WTC11 (cell line): ENCODE results near the gene ITPK1. TPM values are rescaled to one million over a fixed set of nuclear protein-coding genes. Genes with fewer than 3 reads are reported as not detected.

ENCODE experiments used
- ATAC-seq: fragments of 200-7000 bp; cut with Tn5 transposase; 2 replicates; pipeline ENCODE4 v1.10.0; 2021; ENCODE audit warnings: mild to moderate bottlenecking, moderate library complexity
- CTCF ChIA-PET: fragments of 300-600 bp; sonication (Branson Sonifier 250); formaldehyde crosslinking; loops from one replicate; lab custom pipeline; 2021; ENCODE audit warnings: antibody characterized with exemption; lab: Charles Lee
- POLR2A ChIA-PET: fragments of 350-600 bp; sonication (Branson Sonifier 250); formaldehyde crosslinking; loops from one replicate; lab custom pipeline; 2021; ENCODE audit warnings: antibody characterized with exemption; lab: Charles Lee
- DNase-seq: peaks from one replicate; pipeline ENCODE4 v3.0.0; 2021; ENCODE audit warnings: low spot score
- H3K27ac Mint-ChIP-seq: 2 replicates; pipeline ENCODE4 v1.8.0; 2021; ENCODE audit warnings: mixed read lengths
- H3K27me3 Mint-ChIP-seq: 2 replicates; pipeline ENCODE4 v1.8.0; 2021; ENCODE audit warnings: low read depth, mild to moderate bottlenecking, moderate library complexity, mixed read lengths
- H3K36me3 Mint-ChIP-seq: 2 replicates; pipeline ENCODE4 v1.8.0; 2021; ENCODE audit warnings: mixed read lengths
- H3K4me1 Mint-ChIP-seq: 2 replicates; pipeline ENCODE4 v1.8.0; 2022; ENCODE audit warnings: mixed read lengths
- H3K4me3 Mint-ChIP-seq: 2 replicates; pipeline ENCODE4 v1.8.0; 2021; ENCODE audit warnings: mild to moderate bottlenecking, moderate library complexity, mixed read lengths
- H3K9me3 Mint-ChIP-seq: 2 replicates; pipeline ENCODE4 v1.8.0; 2021; ENCODE audit warnings: mixed read lengths
- CTCF ChIP-seq: fragments of 200-600 bp; IDR thresholded peaks from 2 replicates; pipeline ENCODE4 v1.8.0; 2022; ENCODE audit warnings: antibody characterized with exemption
- FOXK1 ChIP-seq: sonication (generic); formaldehyde crosslinking; IDR thresholded peaks from 2 replicates; pipeline ENCODE4 v1.8.0; 2022; ENCODE audit warnings: mild to moderate bottlenecking, moderate library complexity, missing genetic modification reagents
- FOXP1 ChIP-seq: sonication (generic); formaldehyde crosslinking; IDR thresholded peaks from 2 replicates; pipeline ENCODE4 v1.8.0; 2022; ENCODE audit warnings: missing genetic modification reagents, mild to moderate bottlenecking, moderate library complexity, borderline replicate concordance
- HMGA2 ChIP-seq: fragments of 250-450 bp; sonication (Bioruptor Pico); IDR thresholded peaks from 2 replicates; pipeline ENCODE4 v1.4.0; 2021; ENCODE audit warnings: mild to moderate bottlenecking, moderate library complexity
- IRF2 ChIP-seq: sonication (generic); formaldehyde crosslinking; IDR thresholded peaks from 2 replicates; pipeline ENCODE4 v1.8.0; 2022; ENCODE audit warnings: low read depth, missing genetic modification reagents, borderline replicate concordance
- JUN ChIP-seq: sonication (generic); formaldehyde crosslinking; IDR thresholded peaks from 2 replicates; pipeline ENCODE4 v1.8.0; 2023; ENCODE audit warnings: mild to moderate bottlenecking, missing genetic modification reagents
- MXD4 ChIP-seq: fragments of 250-450 bp; sonication (Bioruptor Pico); IDR thresholded peaks from 2 replicates; pipeline ENCODE4 v1.8.0; 2021; ENCODE audit warnings: mild to moderate bottlenecking, moderate library complexity, borderline replicate concordance
- RORB ChIP-seq: fragments of 250-450 bp; sonication (Bioruptor Pico); IDR thresholded peaks from 2 replicates; pipeline ENCODE4 v1.9.0; 2021; ENCODE audit warnings: mild to moderate bottlenecking
- SMAD3 ChIP-seq: sonication (generic); formaldehyde crosslinking; IDR thresholded peaks from 2 replicates; pipeline ENCODE4 v1.8.0; 2022; ENCODE audit warnings: missing genetic modification reagents, mild to moderate bottlenecking, borderline replicate concordance
- SOX15 ChIP-seq: fragments of 250-450 bp; sonication (Bioruptor Pico); IDR thresholded peaks from 2 replicates; pipeline ENCODE4 v1.9.0; 2021; ENCODE audit warnings: mild to moderate bottlenecking
- SP1 ChIP-seq: sonication (generic); formaldehyde crosslinking; conservative IDR thresholded peaks from 2 replicates; pipeline ENCODE4 v1.8.1; 2022; ENCODE audit warnings: missing genetic modification reagents
- TEAD1 ChIP-seq: sonication (generic); formaldehyde crosslinking; IDR thresholded peaks from 2 replicates; pipeline ENCODE4 v1.8.0; 2022; ENCODE audit warnings: mild to moderate bottlenecking, missing genetic modification reagents
- ZNF138 ChIP-seq: sonication (generic); formaldehyde crosslinking; conservative IDR thresholded peaks from 2 replicates; pipeline ENCODE4 v1.8.1; 2022; ENCODE audit warnings: mild to moderate bottlenecking, moderate library complexity, missing genetic modification reagents
- ZNF219 ChIP-seq: sonication (generic); formaldehyde crosslinking; IDR thresholded peaks from 2 replicates; pipeline ENCODE4 v1.8.0; 2023; ENCODE audit warnings: missing genetic modification reagents, mild to moderate bottlenecking, borderline replicate concordance
- ZNF263 ChIP-seq: sonication (generic); formaldehyde crosslinking; IDR thresholded peaks from 2 replicates; pipeline ENCODE4 v1.8.1; 2022; ENCODE audit warnings: low read depth, mild to moderate bottlenecking, moderate library complexity, missing genetic modification reagents
- ZNF512 ChIP-seq: sonication (generic); formaldehyde crosslinking; IDR thresholded peaks from 2 replicates; pipeline ENCODE4 v1.8.1; 2022; ENCODE audit warnings: missing genetic modification reagents, borderline replicate concordance
- ZNF671 ChIP-seq: fragments of 250-450 bp; sonication (Bioruptor Pico); IDR thresholded peaks from 2 replicates; pipeline ENCODE4 v1.8.0; 2021; ENCODE audit warnings: mild to moderate bottlenecking
- total RNA-seq: library from RNA; stranded (reverse); gene quantifications from 3 replicates; pipeline ENCODE4 v1.2.3, GENCODE V29; 2021
- TF ChIP-seq, protein P1 (sequence below): sonication (generic); formaldehyde crosslinking; IDR thresholded peaks from 2 replicates; pipeline ENCODE4 v1.8.1; 2023; ENCODE audit warnings: mild to moderate bottlenecking, moderate library complexity, missing genetic modification reagents
- TF ChIP-seq, protein P2 (sequence below): sonication (generic); formaldehyde crosslinking; IDR thresholded peaks from 2 replicates; pipeline ENCODE4 v1.8.1; 2022; ENCODE audit warnings: low read depth, missing genetic modification reagents, borderline replicate concordance
- TF ChIP-seq, protein P3 (sequence below): fragments of 250-450 bp; sonication (Bioruptor Pico); IDR thresholded peaks from 2 replicates; pipeline ENCODE4 v1.9.0; 2021; ENCODE audit warnings: mild to moderate bottlenecking
- TF ChIP-seq, protein P4 (sequence below): sonication (generic); formaldehyde crosslinking; IDR thresholded peaks from 2 replicates; pipeline ENCODE4 v1.8.1; 2022; ENCODE audit warnings: mild to moderate bottlenecking, missing genetic modification reagents, moderate library complexity, borderline replicate concordance
- TF ChIP-seq, protein P5 (sequence below): sonication (generic); formaldehyde crosslinking; conservative IDR thresholded peaks from 2 replicates; pipeline ENCODE4 v1.8.1; 2023; ENCODE audit warnings: mild to moderate bottlenecking, low read depth, missing genetic modification reagents, moderate library complexity
- TF ChIP-seq, protein P6 (sequence below): sonication (generic); formaldehyde crosslinking; IDR thresholded peaks from 2 replicates; pipeline ENCODE4 v1.8.0; 2022; ENCODE audit warnings: mild to moderate bottlenecking, missing genetic modification reagents

The ITPK1 gene
- total RNA-seq, 1 experiment from 2014 or later: 144 TPM

- POLR2A ChIA-PET: no interaction called here
- TF ChIP-seq, protein P1, sequence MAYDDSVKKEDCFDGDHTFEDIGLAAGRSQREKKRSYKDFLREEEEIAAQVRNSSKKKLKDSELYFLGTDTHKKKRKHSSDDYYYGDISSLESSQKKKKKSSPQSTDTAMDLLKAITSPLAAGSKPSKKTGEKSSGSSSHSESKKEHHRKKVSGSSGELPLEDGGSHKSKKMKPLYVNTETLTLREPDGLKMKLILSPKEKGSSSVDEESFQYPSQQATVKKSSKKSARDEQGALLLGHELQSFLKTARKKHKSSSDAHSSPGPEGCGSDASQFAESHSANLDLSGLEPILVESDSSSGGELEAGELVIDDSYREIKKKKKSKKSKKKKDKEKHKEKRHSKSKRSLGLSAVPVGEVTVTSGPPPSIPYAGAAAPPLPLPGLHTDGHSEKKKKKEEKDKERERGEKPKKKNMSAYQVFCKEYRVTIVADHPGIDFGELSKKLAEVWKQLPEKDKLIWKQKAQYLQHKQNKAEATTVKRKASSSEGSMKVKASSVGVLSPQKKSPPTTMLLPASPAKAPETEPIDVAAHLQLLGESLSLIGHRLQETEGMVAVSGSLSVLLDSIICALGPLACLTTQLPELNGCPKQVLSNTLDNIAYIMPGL: no peak
- TF ChIP-seq ZNF219 (CRISPR knock-in tag) (no peak), IRF2 (no peak), HMGA2 (CRISPR knock-in tag) (no peak)
- TF ChIP-seq, protein P2, sequence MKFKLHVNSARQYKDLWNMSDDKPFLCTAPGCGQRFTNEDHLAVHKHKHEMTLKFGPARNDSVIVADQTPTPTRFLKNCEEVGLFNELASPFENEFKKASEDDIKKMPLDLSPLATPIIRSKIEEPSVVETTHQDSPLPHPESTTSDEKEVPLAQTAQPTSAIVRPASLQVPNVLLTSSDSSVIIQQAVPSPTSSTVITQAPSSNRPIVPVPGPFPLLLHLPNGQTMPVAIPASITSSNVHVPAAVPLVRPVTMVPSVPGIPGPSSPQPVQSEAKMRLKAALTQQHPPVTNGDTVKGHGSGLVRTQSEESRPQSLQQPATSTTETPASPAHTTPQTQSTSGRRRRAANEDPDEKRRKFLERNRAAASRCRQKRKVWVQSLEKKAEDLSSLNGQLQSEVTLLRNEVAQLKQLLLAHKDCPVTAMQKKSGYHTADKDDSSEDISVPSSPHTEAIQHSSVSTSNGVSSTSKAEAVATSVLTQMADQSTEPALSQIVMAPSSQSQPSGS (CRISPR knock-in tag): no peak
- TF ChIP-seq, all 79 proteins: peak for 0
- Mint-ChIP-seq H3K4me1 (peaks cover 51% of the 10 kb centered on the region), H3K4me3 (no peak overlapping the region), H3K27ac (peak overlapping the region; percentile 87; the same call in 1 of the 2 replicates), H3K9me3 (no peaks in the 10 kb centered on the region), H3K36me3 (no peaks in the 10 kb centered on the region), H3K27me3 (no peaks in the 10 kb centered on the region)
- ATAC-seq (no peak), DNase-seq (no peak)
- CTCF ChIA-PET: interaction anchor here (1.2 to 10.7 kb wide), 3 partner anchors 15 to 147 kb away, joined by 3 to 118 read pairs (median 3); partner anchors contain the start of gene ITPK1
Measured at GRCh38 chr14:93099196-93099595, 16.5 kb downstream of the ITPK1 start.

DNA sequence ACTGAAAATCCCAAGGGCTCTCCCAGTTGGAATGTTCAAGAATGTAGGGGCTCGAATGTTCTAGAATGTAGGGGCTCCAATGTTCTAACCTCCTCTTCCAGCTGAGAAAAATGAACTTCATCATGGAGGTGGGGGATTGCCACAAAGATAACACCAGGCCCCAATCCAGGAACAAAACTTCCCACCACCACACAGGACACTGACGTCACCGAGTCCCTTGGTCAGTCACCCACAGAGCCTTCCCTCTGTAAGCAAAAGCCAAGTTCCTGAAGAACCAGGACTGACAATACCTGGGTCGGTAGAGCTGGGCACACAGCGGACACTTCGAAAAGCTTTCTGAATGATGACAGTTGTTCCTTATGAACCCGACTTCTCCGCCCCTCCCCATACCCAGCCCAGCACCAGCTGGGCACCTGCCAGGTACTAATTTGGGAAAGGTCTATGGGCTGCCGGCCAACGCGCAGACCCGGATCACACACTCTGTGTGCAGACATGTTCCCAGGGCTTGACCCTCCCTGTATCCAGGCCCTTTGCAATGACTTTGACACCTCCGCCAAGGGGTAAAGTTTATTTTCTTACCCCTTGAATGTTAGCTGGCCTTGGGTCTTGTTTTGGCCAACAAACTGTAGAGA is 18.9 kb downstream of the ITPK1 start:
- peaks cover 55% of the 10 kb centered on the region for H3K4me1 Mint-ChIP-seq
- ChIA-PET CTCF (interaction anchor here (0.7 to 10.7 kb wide), 3 partner anchors 8 to 18 kb away, joined by 3 to 118 read pairs (median 5); partner anchors contain the start of gene ITPK1), POLR2A (interaction anchor here (0.6 kb wide), 1 partner anchor 15 kb away, joined by 5 read pairs; no protein-coding TSS in a partner anchor)
- no peak for DNase-seq
- H3K36me3 Mint-ChIP-seq: no peaks in the 10 kb centered on the region
- H3K4me3 Mint-ChIP-seq: no peak overlapping the region
- peak overlapping the region; percentile 91; the same call in 1 of the 2 replicates for H3K27ac Mint-ChIP-seq
- ATAC-seq: no peak
- no peaks in the 10 kb centered on the region for H3K27me3 Mint-ChIP-seq
- H3K9me3 Mint-ChIP-seq: no peaks in the 10 kb centered on the region
- TF ChIP-seq SP1 (CRISPR knock-in tag) (no peak), FOXP1 (no peak), FOXK1 (no peak), ZNF671 (CRISPR knock-in tag) (no peak), CTCF (no peak), RORB (no peak), ZNF512 (CRISPR knock-in tag) (no peak), ZNF263 (CRISPR knock-in tag) (no peak), SOX15 (CRISPR knock-in tag) (no peak), ZNF138 (CRISPR knock-in tag) (no peak), MXD4 (CRISPR knock-in tag) (no peak), JUN (no peak), TEAD1 (no peak), SMAD3 (CRISPR knock-in tag) (no peak)
- TF ChIP-seq, protein P3, sequence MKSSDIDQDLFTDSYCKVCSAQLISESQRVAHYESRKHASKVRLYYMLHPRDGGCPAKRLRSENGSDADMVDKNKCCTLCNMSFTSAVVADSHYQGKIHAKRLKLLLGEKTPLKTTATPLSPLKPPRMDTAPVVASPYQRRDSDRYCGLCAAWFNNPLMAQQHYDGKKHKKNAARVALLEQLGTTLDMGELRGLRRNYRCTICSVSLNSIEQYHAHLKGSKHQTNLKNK (CRISPR knock-in tag): no peak
- TF ChIP-seq, protein P4, sequence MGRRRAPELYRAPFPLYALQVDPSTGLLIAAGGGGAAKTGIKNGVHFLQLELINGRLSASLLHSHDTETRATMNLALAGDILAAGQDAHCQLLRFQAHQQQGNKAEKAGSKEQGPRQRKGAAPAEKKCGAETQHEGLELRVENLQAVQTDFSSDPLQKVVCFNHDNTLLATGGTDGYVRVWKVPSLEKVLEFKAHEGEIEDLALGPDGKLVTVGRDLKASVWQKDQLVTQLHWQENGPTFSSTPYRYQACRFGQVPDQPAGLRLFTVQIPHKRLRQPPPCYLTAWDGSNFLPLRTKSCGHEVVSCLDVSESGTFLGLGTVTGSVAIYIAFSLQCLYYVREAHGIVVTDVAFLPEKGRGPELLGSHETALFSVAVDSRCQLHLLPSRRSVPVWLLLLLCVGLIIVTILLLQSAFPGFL (CRISPR knock-in tag): no peak
- TF ChIP-seq, protein P5, sequence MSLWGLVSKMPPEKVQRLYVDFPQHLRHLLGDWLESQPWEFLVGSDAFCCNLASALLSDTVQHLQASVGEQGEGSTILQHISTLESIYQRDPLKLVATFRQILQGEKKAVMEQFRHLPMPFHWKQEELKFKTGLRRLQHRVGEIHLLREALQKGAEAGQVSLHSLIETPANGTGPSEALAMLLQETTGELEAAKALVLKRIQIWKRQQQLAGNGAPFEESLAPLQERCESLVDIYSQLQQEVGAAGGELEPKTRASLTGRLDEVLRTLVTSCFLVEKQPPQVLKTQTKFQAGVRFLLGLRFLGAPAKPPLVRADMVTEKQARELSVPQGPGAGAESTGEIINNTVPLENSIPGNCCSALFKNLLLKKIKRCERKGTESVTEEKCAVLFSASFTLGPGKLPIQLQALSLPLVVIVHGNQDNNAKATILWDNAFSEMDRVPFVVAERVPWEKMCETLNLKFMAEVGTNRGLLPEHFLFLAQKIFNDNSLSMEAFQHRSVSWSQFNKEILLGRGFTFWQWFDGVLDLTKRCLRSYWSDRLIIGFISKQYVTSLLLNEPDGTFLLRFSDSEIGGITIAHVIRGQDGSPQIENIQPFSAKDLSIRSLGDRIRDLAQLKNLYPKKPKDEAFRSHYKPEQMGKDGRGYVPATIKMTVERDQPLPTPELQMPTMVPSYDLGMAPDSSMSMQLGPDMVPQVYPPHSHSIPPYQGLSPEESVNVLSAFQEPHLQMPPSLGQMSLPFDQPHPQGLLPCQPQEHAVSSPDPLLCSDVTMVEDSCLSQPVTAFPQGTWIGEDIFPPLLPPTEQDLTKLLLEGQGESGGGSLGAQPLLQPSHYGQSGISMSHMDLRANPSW (CRISPR knock-in tag): no peak
- TF ChIP-seq, protein P6, sequence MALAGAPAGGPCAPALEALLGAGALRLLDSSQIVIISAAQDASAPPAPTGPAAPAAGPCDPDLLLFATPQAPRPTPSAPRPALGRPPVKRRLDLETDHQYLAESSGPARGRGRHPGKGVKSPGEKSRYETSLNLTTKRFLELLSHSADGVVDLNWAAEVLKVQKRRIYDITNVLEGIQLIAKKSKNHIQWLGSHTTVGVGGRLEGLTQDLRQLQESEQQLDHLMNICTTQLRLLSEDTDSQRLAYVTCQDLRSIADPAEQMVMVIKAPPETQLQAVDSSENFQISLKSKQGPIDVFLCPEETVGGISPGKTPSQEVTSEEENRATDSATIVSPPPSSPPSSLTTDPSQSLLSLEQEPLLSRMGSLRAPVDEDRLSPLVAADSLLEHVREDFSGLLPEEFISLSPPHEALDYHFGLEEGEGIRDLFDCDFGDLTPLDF (CRISPR knock-in tag): no peak
